OCI-LY3 (cell line): ENCODE data around the gene STK32C.

Experiments
- H2AFZ ChIP-seq: fragments of 200-600, 300-600 bp; shearing (Covaris generic); 2 replicates; pipeline ENCODE4 v1.6.0; 2014; ENCODE audit warnings: antibody characterized with exemption, low read depth, low read length
- H3K27ac ChIP-seq: fragments of 200-600, 300-600 bp; sonication (generic); 2 replicates; pipeline ENCODE4 v1.5.1; 2014; ENCODE audit warnings: mild to moderate bottlenecking, low read length, moderate library complexity, mixed read lengths
- H3K27me3 ChIP-seq: fragments of 200-600, 300-600 bp; sonication (generic); 2 replicates; pipeline ENCODE4 v1.6.1; 2014; ENCODE audit warnings: low read depth, low read length, mixed read lengths
- H3K36me3 ChIP-seq: fragments of 200-600, 300-600 bp; sonication (generic); replicated peaks from 2 replicates; pipeline ENCODE3; 2014; ENCODE audit warnings: low read depth, low read length, mixed read lengths
- H3K4me1 ChIP-seq: fragments of 300-600, 200-600 bp; sonication (generic); 2 replicates; pipeline ENCODE4 v1.6.1; 2014; ENCODE audit warnings: low read length, mixed read lengths
- H3K4me2 ChIP-seq: fragments of 200-600, 300-600 bp; sonication (generic); 2 replicates; pipeline ENCODE4 v1.6.1; 2014; ENCODE audit warnings: low read length, mixed read lengths
- H3K4me3 ChIP-seq: fragments of 300-600, 200-600 bp; sonication (generic); 2 replicates; pipeline ENCODE4 v1.5.1; 2014; ENCODE audit warnings: antibody characterized with exemption, mild to moderate bottlenecking, low read length, moderate library complexity
- H3K79me2 ChIP-seq: fragments of 300-600, 200-600 bp; shearing (Covaris generic); 2 replicates; pipeline ENCODE4 v1.6.1; 2014; ENCODE audit warnings: mild to moderate bottlenecking, low read length, mixed read lengths
- H3K9ac ChIP-seq: fragments of 300-600, 200-600 bp; shearing (Covaris generic); 2 replicates; pipeline ENCODE4 v1.6.0; 2014; ENCODE audit warnings: mild to moderate bottlenecking, low read length, moderate library complexity
- H3K9me3 ChIP-seq: fragments of 200-600, 300-600 bp; shearing (Covaris generic); 2 replicates; pipeline ENCODE4 v1.6.1; 2014; ENCODE audit warnings: low read length, mixed read lengths; ENCODE audit not compliant: insufficient read depth
- H4K20me1 ChIP-seq: fragments of 200-600, 300-600 bp; sonication (generic); 2 replicates; pipeline ENCODE4 v1.6.1; 2016; ENCODE audit warnings: low read length, mixed read lengths; ENCODE audit not compliant: insufficient read depth
- EZH2phosphoT487 ChIP-seq: fragments of 200-600 bp; shearing (Covaris generic); IDR thresholded peaks from 2 replicates; pipeline ENCODE4 v1.6.1; 2018; ENCODE audit warnings: antibody characterized with exemption, mixed run types, low read depth
- TF ChIP-seq, protein P1 (sequence below): fragments of 200-600, 300-600 bp; sonication (generic); IDR thresholded peaks from 2 replicates; pipeline ENCODE4 v1.5.1; 2014; ENCODE audit warnings: antibody characterized with exemption, low read length, low read depth

Gene STK32C

DNA sequence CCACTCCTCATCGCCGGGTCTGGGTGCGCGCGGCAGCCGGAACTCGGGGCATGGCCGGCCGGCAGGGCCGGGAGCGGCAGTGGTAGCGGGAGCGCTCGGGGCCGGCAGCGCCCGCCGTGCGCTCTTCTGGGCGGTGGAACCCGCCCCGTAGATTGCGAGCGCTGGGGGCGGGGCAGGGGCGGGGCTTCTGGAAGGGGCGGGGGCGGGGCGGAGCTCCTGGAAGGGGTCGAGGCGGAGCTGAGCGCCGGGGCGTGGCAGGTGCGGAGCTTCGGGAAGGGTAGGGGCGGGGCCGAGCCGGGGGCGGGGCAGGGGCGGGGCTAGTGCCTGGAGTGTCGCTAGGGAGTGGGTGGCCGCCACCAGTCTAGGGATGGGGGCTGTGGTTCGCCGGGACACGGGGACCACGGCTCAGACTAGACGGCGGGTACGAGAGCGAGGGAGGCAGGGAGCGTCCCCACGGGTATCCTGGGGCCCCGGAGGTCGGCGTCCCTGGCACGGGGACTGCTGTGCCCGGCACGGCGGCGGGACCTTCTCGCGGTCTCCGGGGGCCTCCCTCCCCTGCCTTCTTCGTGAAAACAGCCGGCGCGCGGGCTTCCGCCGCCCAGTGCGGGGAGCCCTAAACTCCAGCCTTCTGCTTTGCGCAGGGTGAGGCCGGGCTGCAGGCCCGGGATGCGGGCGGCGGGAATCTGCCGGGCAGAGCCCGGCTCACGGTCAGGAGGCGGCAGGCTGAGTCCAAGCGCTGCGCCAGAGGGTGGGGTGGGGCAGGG lies at the start of gene STK32C:
Gene STK32C, minus strand, starts transcription at position 128 of the 764 bp plus-strand sequence. Its CDS starts 117 bp downstream, at position 11.
- Histone ChIP-seq H3K79me2 (no peaks in the 10 kb centered on the region), H3K9me3 (no peaks in the 10 kb centered on the region), H3K36me3 (no peaks in the 10 kb centered on the region), H3K4me3 (no peak within 1 kb of the TSS), H3K4me2 (no peak within 1 kb of the TSS), H3K27me3 (no peaks in the 10 kb centered on the region), H4K20me1 (no peaks in the 10 kb centered on the region), H3K9ac (no peak within 1 kb of the TSS), H2AFZ (no peak within 1 kb of the TSS), H3K4me1 (no peaks in the 10 kb centered on the region), H3K27ac (no peak within 1 kb of the TSS)
- TF ChIP-seq, protein P1, sequence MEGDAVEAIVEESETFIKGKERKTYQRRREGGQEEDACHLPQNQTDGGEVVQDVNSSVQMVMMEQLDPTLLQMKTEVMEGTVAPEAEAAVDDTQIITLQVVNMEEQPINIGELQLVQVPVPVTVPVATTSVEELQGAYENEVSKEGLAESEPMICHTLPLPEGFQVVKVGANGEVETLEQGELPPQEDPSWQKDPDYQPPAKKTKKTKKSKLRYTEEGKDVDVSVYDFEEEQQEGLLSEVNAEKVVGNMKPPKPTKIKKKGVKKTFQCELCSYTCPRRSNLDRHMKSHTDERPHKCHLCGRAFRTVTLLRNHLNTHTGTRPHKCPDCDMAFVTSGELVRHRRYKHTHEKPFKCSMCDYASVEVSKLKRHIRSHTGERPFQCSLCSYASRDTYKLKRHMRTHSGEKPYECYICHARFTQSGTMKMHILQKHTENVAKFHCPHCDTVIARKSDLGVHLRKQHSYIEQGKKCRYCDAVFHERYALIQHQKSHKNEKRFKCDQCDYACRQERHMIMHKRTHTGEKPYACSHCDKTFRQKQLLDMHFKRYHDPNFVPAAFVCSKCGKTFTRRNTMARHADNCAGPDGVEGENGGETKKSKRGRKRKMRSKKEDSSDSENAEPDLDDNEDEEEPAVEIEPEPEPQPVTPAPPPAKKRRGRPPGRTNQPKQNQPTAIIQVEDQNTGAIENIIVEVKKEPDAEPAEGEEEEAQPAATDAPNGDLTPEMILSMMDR: no peak
- TF ChIP-seq EZH2phosphoT487: no peak

- Histone ChIP-seq H3K4me2 (no peak overlapping the region), H4K20me1 (no peaks in the 10 kb centered on the region), H3K4me1 (no peaks in the 10 kb centered on the region), H3K9me3 (no peaks in the 10 kb centered on the region), H3K36me3 (no peaks in the 10 kb centered on the region), H3K27me3 (no peaks in the 10 kb centered on the region), H3K9ac (no peak overlapping the region), H3K79me2 (no peaks in the 10 kb centered on the region), H3K4me3 (no peak overlapping the region), H3K27ac (no peak overlapping the region), H2AFZ (no peak overlapping the region)
- TF ChIP-seq EZH2phosphoT487: no peak
- TF ChIP-seq, protein P1: no peak
Observed at GRCh38 chr10:132356621-132357195, 49.0 kb upstream of the STK32C start.

GRCh38 chr10:132355754-132356153 lies 48.0 kb upstream of the STK32C start:
- Histone ChIP-seq H3K27ac (no peak overlapping the region), H3K4me1 (no peaks in the 10 kb centered on the region), H3K9me3 (no peaks in the 10 kb centered on the region), H3K36me3 (no peaks in the 10 kb centered on the region), H3K9ac (no peak overlapping the region), H4K20me1 (no peaks in the 10 kb centered on the region), H3K4me3 (no peak overlapping the region), H3K79me2 (no peaks in the 10 kb centered on the region), H2AFZ (no peak overlapping the region), H3K27me3 (no peaks in the 10 kb centered on the region), H3K4me2 (no peak overlapping the region)
- TF ChIP-seq, protein P1: no peak
- no peak for TF ChIP-seq EZH2phosphoT487

GRCh38 chr10:132355297-132355696 lies 47.5 kb upstream of the STK32C start:
- no peak overlapping the region for H3K9ac ChIP-seq
- no peak overlapping the region for H3K27ac ChIP-seq
- H3K4me3 ChIP-seq: no peak overlapping the region
- no peak overlapping the region for H3K4me2 ChIP-seq
- H3K9me3 ChIP-seq: no peaks in the 10 kb centered on the region
- no peaks in the 10 kb centered on the region for H3K79me2 ChIP-seq
- H3K4me1 ChIP-seq: no peaks in the 10 kb centered on the region
- no peaks in the 10 kb centered on the region for H3K27me3 ChIP-seq
- H3K36me3 ChIP-seq: no peaks in the 10 kb centered on the region
- TF ChIP-seq, protein P1: no peak
- no peak for TF ChIP-seq EZH2phosphoT487
- no peaks in the 10 kb centered on the region for H4K20me1 ChIP-seq
- H2AFZ ChIP-seq: no peak overlapping the region
